HG02798 (cell line): Measurements from ENCODE around the gene SREBF1.

Experiments used
- ATAC-seq: cut with Tn5 transposase; IDR thresholded peaks from one replicate; pipeline ENCODE4 v1.9.1; 2021; ENCODE audit warnings: mild to moderate bottlenecking; ENCODE audit not compliant: unreplicated experiment, poor library complexity

The SREBF1 gene

GRCh38 chr17:17859909-17860765 is 23.4 kb upstream of the SREBF1 start:
- no peak for ATAC-seq

GRCh38 chr17:17857496-17857895 is 20.7 kb upstream of the SREBF1 start:
- no peak for ATAC-seq

- ATAC-seq = no peak
These were observed 19.6 kb upstream of the SREBF1 start for GRCh38 chr17:17856386-17856785.

- no peak for ATAC-seq
These were observed 19.2 kb upstream of the SREBF1 start for GRCh38 chr17:17855976-17856375.

- no peak for ATAC-seq
These were observed 17.1 kb upstream of the SREBF1 start for GRCh38 chr17:17853811-17854447.

GRCh38 chr17:17852930-17853329 is 16.1 kb upstream of the SREBF1 start:
- ATAC-seq = no peak

- ATAC-seq = no peak
These were observed 14.6 kb upstream of the SREBF1 start for GRCh38 chr17:17851103-17852002.

- ATAC-seq = no peak
These were observed 13.1 kb upstream of the SREBF1 start for GRCh38 chr17:17849845-17850373.

- ATAC-seq = peak; percentile 74
These were observed 12.5 kb upstream of the SREBF1 start for GRCh38 chr17:17849147-17849820.

- ATAC-seq = no peak
These were observed 11.7 kb upstream of the SREBF1 start for GRCh38 chr17:17848311-17849082.

- no peak for ATAC-seq
These were observed 10.9 kb upstream of the SREBF1 start for GRCh38 chr17:17847726-17848125.

- ATAC-seq = no peak
These were observed 10.4 kb upstream of the SREBF1 start for GRCh38 chr17:17847118-17847689.

- ATAC-seq = no peak
These were observed 9.9 kb upstream of the SREBF1 start for GRCh38 chr17:17846645-17847044.

- no peak for ATAC-seq
These were observed 9.2 kb upstream of the SREBF1 start for GRCh38 chr17:17846003-17846402.

GRCh38 chr17:17845046-17845775 is 8.4 kb upstream of the SREBF1 start:
- no peak for ATAC-seq

- ATAC-seq = no peak
These were observed 7.7 kb upstream of the SREBF1 start for GRCh38 chr17:17844500-17844899.

- no peak for ATAC-seq
These were observed 7.3 kb upstream of the SREBF1 start for GRCh38 chr17:17844079-17844478.

- ATAC-seq = no peak
These were observed 6.3 kb upstream of the SREBF1 start for GRCh38 chr17:17843096-17843495.
